Trophoblast cell (in vitro differentiated cells and primary cell): ENCODE measurements around the gene NRDC. TPM values are rescaled to one million over a fixed set of nuclear protein-coding genes. Genes with fewer than 3 reads are reported as not detected.

ENCODE experiments used
- DNase-seq, 2 donors: peaks; one replicate each; pipeline ENCODE4 v3.0.0-alpha.2; 2016
- H2AFZ ChIP-seq: 2 replicates; pipeline ENCODE4 v1.6.1; 2013; ENCODE audit warnings: low read length, moderate library complexity, mild to moderate bottlenecking; ENCODE audit not compliant: insufficient read depth, poor library complexity
- H2AK5ac ChIP-seq: 2 replicates; pipeline ENCODE4 v1.6.1; 2013; ENCODE audit warnings: mild to moderate bottlenecking, low read length
- H2BK120ac ChIP-seq: 2 replicates; pipeline ENCODE4 v1.6.1; 2013; ENCODE audit warnings: low read length, mild to moderate bottlenecking, moderate library complexity; ENCODE audit not compliant: insufficient read depth, poor library complexity
- H2BK12ac ChIP-seq: 2 replicates; pipeline ENCODE4 v1.6.1; 2013; ENCODE audit warnings: mild to moderate bottlenecking, low read length, moderate library complexity
- H2BK5ac ChIP-seq: 2 replicates; pipeline ENCODE4 v1.6.1; 2013; ENCODE audit warnings: low read length, low read depth, moderate library complexity, mild to moderate bottlenecking; ENCODE audit not compliant: poor library complexity
- H3K14ac ChIP-seq: 2 replicates; pipeline ENCODE4 v1.6.1; 2013; ENCODE audit warnings: mild to moderate bottlenecking, low read length
- H3K18ac ChIP-seq: 2 replicates; pipeline ENCODE4 v1.6.1; 2013; ENCODE audit warnings: mild to moderate bottlenecking, low read length
- H3K23ac ChIP-seq: 2 replicates; pipeline ENCODE4 v1.6.1; 2013; ENCODE audit warnings: low read length
- H3K27ac ChIP-seq: 2 replicates; pipeline ENCODE4 v1.5.1; 2013; ENCODE audit warnings: low read depth, mild to moderate bottlenecking, inconsistent platforms, low read length, moderate library complexity
- H3K27me3 ChIP-seq: 2 replicates; pipeline ENCODE4 v1.6.1; 2013; ENCODE audit warnings: inconsistent platforms, mild to moderate bottlenecking, low read length, moderate library complexity; ENCODE audit not compliant: insufficient read depth
- H3K36me3 ChIP-seq, 2 experiments: 1 replicate in 1 of 2; 2 replicates in 1 of 2; pipeline ENCODE4 v1.6.1; 2013; ENCODE audit warnings: low read length in 2 of 2, mild to moderate bottlenecking in 2 of 2, moderate library complexity in 1 of 2; ENCODE audit not compliant: insufficient read depth in 2 of 2, control insufficient read depth in 1 of 2
- H3K4ac ChIP-seq: 2 replicates; pipeline ENCODE4 v1.6.1; 2013; ENCODE audit warnings: low read depth, mild to moderate bottlenecking, low read length, moderate library complexity
- H3K4me1 ChIP-seq, 2 experiments: 1 replicate in 1 of 2; 2 replicates in 1 of 2; pipeline ENCODE4 v1.6.1; 2013; ENCODE audit warnings: low read length in 2 of 2, mild to moderate bottlenecking in 2 of 2, moderate library complexity in 1 of 2; ENCODE audit not compliant: insufficient read depth in 2 of 2, control insufficient read depth in 1 of 2
- H3K4me2 ChIP-seq: 2 replicates; pipeline ENCODE4 v1.6.1; 2013; ENCODE audit warnings: inconsistent platforms, mild to moderate bottlenecking, low read length, moderate library complexity
- H3K4me3 ChIP-seq: 2 replicates; pipeline ENCODE4 v1.5.1; 2013; ENCODE audit warnings: mild to moderate bottlenecking, low read depth, low read length, inconsistent platforms
- H3K79me1 ChIP-seq: one replicate; pipeline ENCODE4 v1.6.1; 2013; ENCODE audit warnings: low read length
- H3K79me2 ChIP-seq: 2 replicates; pipeline ENCODE4 v1.6.1; 2013; ENCODE audit warnings: low read length, mild to moderate bottlenecking; ENCODE audit not compliant: control insufficient read depth, insufficient read depth, poor library complexity
- H3K9ac ChIP-seq: 2 replicates; pipeline ENCODE4 v1.6.1; 2013; ENCODE audit warnings: mild to moderate bottlenecking, low read length
- H3K9me3 ChIP-seq: 2 replicates; pipeline ENCODE4 v1.6.1; 2013; ENCODE audit warnings: low read depth, mild to moderate bottlenecking, control low read depth, inconsistent platforms, low read length; ENCODE audit not compliant: insufficient read depth
- H4K12ac ChIP-seq: 2 replicates; pipeline ENCODE4 v1.6.1; 2013; ENCODE audit warnings: low read depth, mild to moderate bottlenecking, low read length, moderate library complexity
- H4K8ac ChIP-seq: 2 replicates; pipeline ENCODE4 v1.6.1; 2013; ENCODE audit warnings: low read depth, mild to moderate bottlenecking, low read length, moderate library complexity
- H4K91ac ChIP-seq: one replicate; pipeline ENCODE4 v1.6.1; 2013; ENCODE audit warnings: low read depth, mild to moderate bottlenecking, low read length, moderate library complexity
- WGBS: extraction: QIAGEN DNeasy Blood & Tissue Kit; methylation state at CpG from one replicate; pipeline ENCODE4 v1.1.7; 2013; ENCODE audit warnings: missing lambda C conversion rate; ENCODE audit not compliant: insufficient read length, insufficient coverage; ENCODE audit errors: extremely low coverage; 5-methylcytosine and 5-hydroxymethylcytosine counted together
- polyA plus RNA-seq: library from polyadenylated mRNA; stranded (reverse); fragments of 200-250 nt; gene quantifications from 2 replicates; pipeline ENCODE4 v1.2.3, GENCODE V29; 2013

The NRDC gene, protein sequence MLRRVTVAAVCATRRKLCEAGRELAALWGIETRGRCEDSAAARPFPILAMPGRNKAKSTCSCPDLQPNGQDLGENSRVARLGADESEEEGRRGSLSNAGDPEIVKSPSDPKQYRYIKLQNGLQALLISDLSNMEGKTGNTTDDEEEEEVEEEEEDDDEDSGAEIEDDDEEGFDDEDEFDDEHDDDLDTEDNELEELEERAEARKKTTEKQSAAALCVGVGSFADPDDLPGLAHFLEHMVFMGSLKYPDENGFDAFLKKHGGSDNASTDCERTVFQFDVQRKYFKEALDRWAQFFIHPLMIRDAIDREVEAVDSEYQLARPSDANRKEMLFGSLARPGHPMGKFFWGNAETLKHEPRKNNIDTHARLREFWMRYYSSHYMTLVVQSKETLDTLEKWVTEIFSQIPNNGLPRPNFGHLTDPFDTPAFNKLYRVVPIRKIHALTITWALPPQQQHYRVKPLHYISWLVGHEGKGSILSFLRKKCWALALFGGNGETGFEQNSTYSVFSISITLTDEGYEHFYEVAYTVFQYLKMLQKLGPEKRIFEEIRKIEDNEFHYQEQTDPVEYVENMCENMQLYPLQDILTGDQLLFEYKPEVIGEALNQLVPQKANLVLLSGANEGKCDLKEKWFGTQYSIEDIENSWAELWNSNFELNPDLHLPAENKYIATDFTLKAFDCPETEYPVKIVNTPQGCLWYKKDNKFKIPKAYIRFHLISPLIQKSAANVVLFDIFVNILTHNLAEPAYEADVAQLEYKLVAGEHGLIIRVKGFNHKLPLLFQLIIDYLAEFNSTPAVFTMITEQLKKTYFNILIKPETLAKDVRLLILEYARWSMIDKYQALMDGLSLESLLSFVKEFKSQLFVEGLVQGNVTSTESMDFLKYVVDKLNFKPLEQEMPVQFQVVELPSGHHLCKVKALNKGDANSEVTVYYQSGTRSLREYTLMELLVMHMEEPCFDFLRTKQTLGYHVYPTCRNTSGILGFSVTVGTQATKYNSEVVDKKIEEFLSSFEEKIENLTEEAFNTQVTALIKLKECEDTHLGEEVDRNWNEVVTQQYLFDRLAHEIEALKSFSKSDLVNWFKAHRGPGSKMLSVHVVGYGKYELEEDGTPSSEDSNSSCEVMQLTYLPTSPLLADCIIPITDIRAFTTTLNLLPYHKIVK
- 109 and 113 TPM in 2 replicates for polyA plus RNA-seq

- H4K8ac ChIP-seq = peak within 1 kb of the TSS; percentile 95
- H4K91ac ChIP-seq = peak within 1 kb of the TSS; percentile 93
- H3K4me2 ChIP-seq = peak within 1 kb of the TSS; percentile 88
- peak within 1 kb of the TSS; percentile 84 for H4K12ac ChIP-seq
- peak; percentile 100 for DNase-seq
- peak within 1 kb of the TSS; percentile 47 for H2AK5ac ChIP-seq
- H3K79me1 ChIP-seq = peaks cover 10% of the 10 kb centered on the region
- peaks cover 2 to 5% of the 10 kb centered on the region in 2 experiments for H3K36me3 ChIP-seq
- no peak within 1 kb of the TSS for H3K23ac ChIP-seq
- no peaks in the 10 kb centered on the region for H3K27me3 ChIP-seq
- peak within 1 kb of the TSS; percentile 92 for H2AFZ ChIP-seq
- H3K18ac ChIP-seq = peak within 1 kb of the TSS; percentile 91
- H3K9ac ChIP-seq = peak within 1 kb of the TSS; percentile 88
- H3K4me3 ChIP-seq = peak within 1 kb of the TSS; percentile 81
- peak within 1 kb of the TSS; percentile 69 for H2BK120ac ChIP-seq
- WGBS = no CpG with 5 or more reads among the region's 54 CpGs
- H3K27ac ChIP-seq = peak within 1 kb of the TSS; percentile 88
- H2BK12ac ChIP-seq = no peak within 1 kb of the TSS
- H3K79me2 ChIP-seq = peaks cover 15% of the 10 kb centered on the region
- H3K4me1 ChIP-seq = peaks cover 0 to 7% of the 10 kb centered on the region in 2 experiments
- H2BK5ac ChIP-seq = peak within 1 kb of the TSS; percentile 85
- peak within 1 kb of the TSS; percentile 73 for H3K4ac ChIP-seq
- H3K9me3 ChIP-seq = peaks cover 1% of the 10 kb centered on the region
- H3K14ac ChIP-seq = peak within 1 kb of the TSS; percentile 83
Observed at GRCh38 chr1:51878616-51879336, at the start of gene NRDC. NRDC (minus strand) TSS chr1:51878727; CDS start chr1:51878615, 112 bp downstream.

GRCh38 chr1:51927029-51927428 is 48.5 kb upstream of the NRDC start:
- Histone ChIP-seq H2BK5ac (no peak overlapping the region), H3K79me2 (no peaks in the 10 kb centered on the region), H3K23ac (no peak overlapping the region), H3K27ac (no peak overlapping the region), H2AFZ (no peak overlapping the region), H3K4me3 (no peak overlapping the region), H2BK12ac (no peak overlapping the region), H4K12ac (no peak overlapping the region), H2BK120ac (no peak overlapping the region), H3K9ac (no peak overlapping the region), H3K4me1 (no peaks in the 10 kb centered on the region), H3K18ac (no peak overlapping the region), H3K79me1 (no peaks in the 10 kb centered on the region), H2AK5ac (no peak overlapping the region), H3K4ac (no peak overlapping the region), H3K27me3 (no peaks in the 10 kb centered on the region), H3K4me2 (no peak overlapping the region), H3K9me3 (no peaks in the 10 kb centered on the region), H4K91ac (no peak overlapping the region), H3K36me3 (no peaks in the 10 kb centered on the region), H4K8ac (no peak overlapping the region), H3K14ac (no peak overlapping the region)
- WGBS = no CpG with 5 or more reads among the region's 2 CpGs
- DNase-seq = no peak

DNA sequence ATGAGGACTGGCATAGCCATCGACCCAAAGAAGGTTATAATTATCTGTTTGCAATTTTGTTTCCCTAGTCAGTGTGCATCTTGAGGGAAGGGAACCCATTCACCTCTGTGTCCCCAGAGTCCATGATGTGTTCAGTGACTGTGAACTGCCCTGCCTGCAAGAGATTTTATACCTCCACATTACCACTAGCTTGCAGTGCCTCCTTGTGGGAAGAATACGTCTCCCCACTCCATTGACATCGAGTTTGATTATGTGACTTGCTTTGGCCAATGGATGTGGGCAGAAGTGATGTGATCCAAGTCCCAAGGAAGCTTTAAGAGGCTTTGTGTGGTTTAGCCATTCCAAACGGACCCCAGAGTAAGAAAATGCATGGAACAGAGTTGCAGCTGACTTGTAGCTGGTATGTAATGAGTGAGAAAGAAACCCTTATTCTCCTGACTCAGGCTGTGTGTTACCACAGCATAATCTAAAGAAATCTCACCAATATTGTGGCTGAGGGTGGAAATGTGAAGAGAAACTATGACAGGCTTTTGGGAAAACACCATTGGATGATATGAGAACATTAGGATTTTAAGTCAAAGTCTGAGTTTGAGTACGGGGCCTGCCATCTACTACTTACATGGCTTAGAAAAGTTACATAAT is 47.8 kb upstream of the NRDC start:
- Histone ChIP-seq H3K4me1 (no peaks in the 10 kb centered on the region), H3K18ac (no peak overlapping the region), H3K79me1 (no peaks in the 10 kb centered on the region), H3K4me3 (no peak overlapping the region), H3K14ac (no peak overlapping the region), H3K9ac (no peak overlapping the region), H3K36me3 (no peaks in the 10 kb centered on the region), H3K27me3 (no peaks in the 10 kb centered on the region), H2AFZ (no peak overlapping the region), H2BK120ac (no peak overlapping the region), H3K4me2 (no peak overlapping the region), H4K12ac (no peak overlapping the region), H2AK5ac (no peak overlapping the region), H2BK5ac (no peak overlapping the region), H2BK12ac (no peak overlapping the region), H4K91ac (no peak overlapping the region), H3K4ac (no peak overlapping the region), H3K27ac (no peak overlapping the region), H3K79me2 (no peaks in the 10 kb centered on the region), H4K8ac (no peak overlapping the region), H3K9me3 (no peaks in the 10 kb centered on the region), H3K23ac (no peak overlapping the region)
- DNase-seq = peak in 1 of 2 donors; percentile 40
- no CpG with 5 or more reads among the region's 5 CpGs for WGBS
